GM18517 (cell line): ENCODE measurements around the gene SIGLEC6.

Source experiments
- ATAC-seq: cut with Tn5 transposase; IDR thresholded peaks from one replicate; pipeline ENCODE4 v1.9.1; 2021; ENCODE audit warnings: mild to moderate bottlenecking, moderate library complexity; ENCODE audit not compliant: unreplicated experiment

Gene SIGLEC6

DNA sequence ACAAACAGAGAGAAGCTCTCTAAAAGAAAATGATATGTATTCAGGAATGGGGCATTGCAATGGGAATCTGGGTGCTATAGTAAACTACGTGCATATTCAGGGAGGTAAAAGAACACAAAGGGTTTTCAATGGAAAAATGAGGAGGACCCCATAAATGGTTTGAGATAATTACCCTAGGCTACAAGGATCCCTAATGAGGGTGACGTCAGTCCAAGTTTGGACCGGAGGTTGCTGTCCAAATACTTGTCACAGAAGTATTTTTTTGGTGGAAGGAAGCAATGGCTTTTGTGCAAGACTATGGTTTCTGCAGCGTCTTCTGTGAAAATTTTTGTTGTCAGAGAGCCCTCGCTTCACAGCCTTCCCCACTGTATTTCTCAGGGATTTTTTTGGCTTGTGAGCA lies 54.1 kb downstream of the SIGLEC6 start:
- ATAC-seq: no peak

DNA sequence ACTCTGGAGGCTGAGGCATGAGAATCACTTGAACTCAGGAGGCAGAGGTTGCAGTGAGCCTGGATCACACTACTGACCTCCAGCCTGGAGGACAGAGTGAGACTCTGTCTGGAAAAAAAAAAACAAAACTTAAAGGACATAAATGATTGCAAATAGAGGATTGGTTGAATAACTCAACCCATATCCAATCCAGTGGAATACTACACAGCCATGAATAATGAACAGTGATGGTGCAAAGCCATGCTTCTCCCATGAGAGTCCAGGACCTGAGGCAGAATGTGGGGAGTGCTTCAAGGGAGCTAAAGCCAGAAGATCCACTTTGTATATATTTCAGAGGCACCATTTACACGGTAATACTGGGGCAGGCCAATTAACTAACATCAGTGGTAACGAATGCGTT lies 55.3 kb downstream of the SIGLEC6 start:
- no peak for ATAC-seq

- no peak for ATAC-seq
Observed at GRCh38 chr19:51473009-51473707, 58.3 kb downstream of the SIGLEC6 start.

DNA sequence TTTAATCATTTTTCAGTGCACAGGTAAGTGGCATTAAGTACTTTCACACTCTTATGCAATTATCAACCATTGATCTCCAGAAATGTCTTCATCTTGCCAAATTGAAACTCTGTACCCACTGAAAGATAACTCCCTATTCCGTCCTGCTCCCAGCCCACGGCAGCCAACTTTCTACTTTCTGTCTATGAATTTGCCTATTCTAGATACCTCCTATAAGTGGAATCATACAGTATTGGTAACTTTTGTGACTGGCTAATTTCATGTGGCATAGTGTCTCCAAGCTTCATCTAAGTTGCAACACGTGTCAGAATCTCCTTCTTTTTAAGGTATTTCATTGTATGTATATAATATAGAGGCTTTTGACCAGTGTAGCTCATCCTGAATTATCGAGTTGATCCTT lies 58.9 kb downstream of the SIGLEC6 start:
- ATAC-seq: no peak

- ATAC-seq: no peak
Observed at GRCh38 chr19:51471527-51471926, 59.9 kb downstream of the SIGLEC6 start.

DNA sequence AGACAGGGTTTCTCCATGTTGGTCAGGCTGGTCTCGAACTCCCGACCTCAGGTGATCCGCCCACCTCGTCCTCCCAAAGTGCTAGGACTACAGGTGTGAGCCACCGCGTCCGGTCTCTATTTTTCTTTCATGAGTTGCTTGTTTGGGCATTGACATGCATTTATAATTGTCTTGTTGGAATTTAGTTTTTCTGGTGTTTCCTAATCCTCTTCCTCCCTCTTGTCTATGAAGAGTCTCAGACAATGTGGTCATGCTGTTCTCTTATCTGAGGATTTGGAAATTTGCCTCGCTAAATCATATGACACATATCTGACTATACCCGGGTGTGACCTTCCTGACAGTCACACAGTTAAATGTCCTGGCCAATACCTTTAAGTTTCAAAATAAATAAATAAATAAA lies 60.5 kb downstream of the SIGLEC6 start:
- ATAC-seq: no peak

DNA sequence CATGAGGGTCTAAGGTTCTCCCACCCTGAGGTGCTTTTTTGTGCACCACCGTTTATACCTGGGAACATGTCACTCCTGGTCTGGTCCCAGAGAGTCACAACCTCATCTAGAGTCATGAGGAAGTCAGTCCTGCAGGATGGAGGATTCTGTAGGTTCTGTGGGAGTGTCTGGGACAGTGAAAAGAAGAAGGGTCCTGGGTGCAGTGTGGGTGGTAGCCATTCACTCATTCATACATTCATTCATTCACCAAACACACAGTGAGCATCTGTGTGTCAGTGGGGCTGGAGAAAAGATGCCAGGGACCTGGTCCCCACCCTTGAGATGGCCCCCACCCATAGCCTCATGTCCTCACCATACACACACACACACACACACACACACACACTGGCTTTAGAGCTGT lies 61.8 kb downstream of the SIGLEC6 start:
- no peak for ATAC-seq

- ATAC-seq: no peak
Observed at GRCh38 chr19:51469162-51469561, 62.3 kb downstream of the SIGLEC6 start.

GRCh38 chr19:51468545-51468920 lies 62.9 kb downstream of the SIGLEC6 start:
- no peak for ATAC-seq

GRCh38 chr19:51467864-51468544 lies 63.5 kb downstream of the SIGLEC6 start:
- no peak for ATAC-seq
